Activated T-helper 1 cell treated with anti-CD3 and anti-CD28 coated beads, Interleukin-12 subunit alpha, Interleukin-12 subunit beta, Interleukin-2, Interleukin-4 antibody, amounts not matched to agents 30 ng/mL and 10 ng/mL and 1 ng/mL, durations not matched to agents 14 hours and 24 hours and 36 hours (primary cell): Measurements from ENCODE around the gene MLXIP. TPM values are rescaled to one million over a fixed set of nuclear protein-coding genes. Genes with fewer than 3 reads are reported as not detected.
A peak's percentile ranks its signal among the peaks of the same experiment; 100 is the strongest.

Source experiments
- DNase-seq: peaks from one replicate; pipeline ENCODE4 v3.0.0; 2021; ENCODE audit warnings: low spot score
- H3K27ac Mint-ChIP-seq: one replicate; pipeline ENCODE4 v1.8.0; 2021; ENCODE audit warnings: mild to moderate bottlenecking, mixed read lengths
- H3K27me3 Mint-ChIP-seq: one replicate; pipeline ENCODE4 v1.8.0; 2022; ENCODE audit warnings: mild to moderate bottlenecking, moderate library complexity, mixed read lengths; ENCODE audit not compliant: insufficient read depth
- H3K36me3 Mint-ChIP-seq: one replicate; pipeline ENCODE4 v1.8.0; 2021; ENCODE audit warnings: low read depth, mixed read lengths
- H3K4me1 Mint-ChIP-seq: one replicate; pipeline ENCODE4 v1.8.0; 2021; ENCODE audit warnings: low read depth, mixed read lengths
- H3K4me3 Mint-ChIP-seq: one replicate; pipeline ENCODE4 v1.8.0; 2021; ENCODE audit warnings: mild to moderate bottlenecking, moderate library complexity, mixed read lengths
- H3K9me3 Mint-ChIP-seq: one replicate; pipeline ENCODE4 v1.8.0; 2021; ENCODE audit warnings: mixed read lengths
- intact Hi-C: fragments of 100-400 bp; cut with micrococcal nuclease; formaldehyde crosslinking; loops from one replicate; pipeline ENCODE4 v1.15.1; 2024
- total RNA-seq: library from RNA; stranded (reverse); gene quantifications from 2 replicates; pipeline ENCODE4 v1.2.3, GENCODE V29; 2022

Gene MLXIP
- total RNA-seq, 1 donor from 2014 or later, result 62.1 TPM

DNA sequence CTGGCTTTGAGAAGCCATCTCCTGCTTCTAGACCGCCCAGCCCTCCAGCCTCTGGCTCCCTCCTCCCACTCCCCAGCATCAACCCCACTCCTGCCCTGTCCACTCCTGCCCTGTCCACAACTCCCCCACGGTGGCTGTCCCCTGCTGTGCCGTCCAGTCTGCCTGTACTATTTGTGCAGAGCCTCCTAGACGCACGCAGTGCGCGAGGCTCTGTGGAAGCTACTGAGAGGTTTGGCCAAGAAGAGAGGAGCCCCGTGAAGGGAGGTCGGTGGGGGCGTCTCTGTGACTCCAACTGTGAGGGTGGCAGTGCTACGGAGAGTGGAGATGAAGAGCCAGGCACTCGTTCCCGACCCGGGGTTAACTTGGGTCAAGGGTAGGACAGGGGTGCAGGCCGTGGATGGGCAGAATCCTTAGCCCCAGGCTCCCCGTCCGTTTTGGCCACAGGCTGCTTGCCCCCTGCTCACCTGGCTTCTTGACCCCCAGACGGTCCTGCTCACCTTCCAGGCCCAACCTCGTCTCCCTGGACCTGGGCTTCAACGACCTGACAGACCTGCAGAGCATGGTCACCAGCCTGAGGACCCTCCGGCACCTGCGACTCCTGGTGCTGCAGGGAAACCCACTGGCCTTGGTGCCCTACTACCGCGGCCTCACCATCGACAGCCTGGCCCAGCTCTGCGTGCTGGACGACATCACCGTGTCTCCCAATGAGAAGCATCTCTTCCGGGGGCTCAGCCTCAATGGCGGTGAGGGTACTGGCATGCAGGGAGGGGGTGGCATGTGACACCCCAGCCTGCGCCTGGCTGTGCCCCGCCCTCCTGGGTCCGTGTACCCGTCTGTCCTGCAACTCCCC lies 111.3 kb downstream of the MLXIP start:
- intact Hi-C loops, result loop anchor here (2.0 kb wide), 1 partner anchor 67 kb away; no protein-coding TSS in a partner anchor
- Mint-ChIP-seq H3K27ac (no peak overlapping the region), H3K4me3 (no peak overlapping the region), H3K9me3 (no peaks in the 10 kb centered on the region), H3K27me3 (peaks cover 12% of the 10 kb centered on the region), H3K4me1 (peaks cover 5% of the 10 kb centered on the region), H3K36me3 (no peaks in the 10 kb centered on the region)
- no peak for DNase-seq

DNA sequence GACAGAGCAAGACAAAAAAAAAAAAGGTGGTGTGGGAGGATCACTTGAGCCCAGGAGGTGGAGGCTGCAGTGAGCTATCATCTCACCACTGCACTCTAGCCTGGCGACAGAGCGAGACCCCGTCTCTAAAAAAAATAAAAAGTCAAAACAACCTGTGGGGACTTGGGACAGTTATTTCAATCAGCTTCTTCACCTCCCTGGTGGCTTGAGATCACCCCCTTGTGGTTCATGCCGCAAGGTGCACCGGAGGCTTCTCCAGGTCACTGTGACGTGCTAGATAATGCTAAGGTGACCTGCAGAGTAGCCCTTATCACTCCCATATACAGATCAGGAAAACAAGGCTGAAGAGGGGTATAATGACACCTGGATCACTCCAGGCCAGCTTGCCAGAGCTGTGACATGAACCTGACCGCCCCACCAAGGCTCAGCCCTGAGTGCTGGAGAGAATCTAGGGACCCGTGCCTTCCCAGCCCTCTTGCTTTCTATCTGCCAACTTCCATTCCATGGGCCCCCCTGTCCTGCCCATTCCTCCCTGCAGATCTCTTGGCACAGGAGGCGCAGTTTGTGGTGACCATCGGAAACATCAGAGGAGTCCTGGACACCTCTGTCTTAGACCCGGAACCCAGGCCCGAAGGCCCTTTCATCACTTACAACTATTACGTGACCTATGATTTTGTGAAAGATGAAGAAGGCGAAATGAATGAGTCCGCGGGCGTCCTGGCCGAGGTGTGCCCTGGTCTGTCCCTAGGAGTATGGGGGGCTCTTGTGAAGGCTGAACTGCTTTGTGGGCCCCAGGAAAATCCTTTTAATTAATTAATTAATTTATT lies 112.5 kb downstream of the MLXIP start:
- peaks cover 5% of the 10 kb centered on the region for H3K4me1 Mint-ChIP-seq
- intact Hi-C loops, result loop anchor here (1.0 to 2.0 kb wide), 4 partner anchors 31 to 137 kb away; no protein-coding TSS in a partner anchor
- H3K27me3 Mint-ChIP-seq, result peaks cover 9% of the 10 kb centered on the region
- no peaks in the 10 kb centered on the region for H3K9me3 Mint-ChIP-seq
- no peak overlapping the region for H3K4me3 Mint-ChIP-seq
- no peaks in the 10 kb centered on the region for H3K36me3 Mint-ChIP-seq
- H3K27ac Mint-ChIP-seq, result no peak overlapping the region
- peak; percentile 59 for DNase-seq

DNA sequence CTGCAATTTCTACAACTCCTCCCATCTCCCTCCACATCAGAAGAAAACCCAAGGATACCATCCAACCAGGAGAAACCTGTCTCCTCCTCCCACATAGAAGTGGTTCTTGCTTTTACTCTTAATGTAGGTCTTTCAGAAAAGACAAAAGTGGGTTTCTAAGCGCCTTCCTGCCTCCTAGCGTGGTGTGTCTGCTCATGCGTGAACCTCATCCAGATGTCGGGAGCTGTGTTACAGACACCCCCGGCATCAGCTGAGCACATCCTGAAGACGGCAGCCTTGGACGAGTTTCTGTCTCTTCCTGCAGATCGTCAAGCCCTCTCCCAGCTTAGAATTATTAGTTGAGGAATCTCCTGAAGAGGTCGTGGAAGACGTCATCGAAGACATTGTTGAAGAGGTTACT lies 113.9 kb downstream of the MLXIP start:
- Mint-ChIP-seq H3K4me3 (no peak overlapping the region), H3K9me3 (no peaks in the 10 kb centered on the region), H3K36me3 (no peaks in the 10 kb centered on the region), H3K4me1 (peaks cover 7% of the 10 kb centered on the region), H3K27ac (no peak overlapping the region), H3K27me3 (peaks cover 11% of the 10 kb centered on the region)
- intact Hi-C loops, result no loop called here
- no peak for DNase-seq

DNA sequence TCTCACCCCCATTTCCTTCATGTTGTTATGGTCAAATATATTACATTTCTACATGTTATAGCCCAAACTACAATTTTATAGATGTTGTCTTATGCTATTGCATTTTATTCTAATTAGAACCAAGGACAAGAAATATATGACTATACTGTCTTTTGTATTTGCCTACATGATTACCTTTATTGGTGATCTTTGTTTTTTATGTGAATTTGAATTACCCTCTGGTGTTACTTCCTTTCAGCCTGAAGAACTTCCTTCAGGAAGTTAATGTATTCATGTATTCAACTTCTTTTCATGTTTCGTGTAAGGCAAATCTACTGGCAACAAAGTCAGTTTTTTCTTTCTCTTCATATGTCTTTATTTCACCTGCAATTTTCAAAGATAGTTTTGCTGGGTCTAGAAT lies 116.2 kb downstream of the MLXIP start:
- Mint-ChIP-seq H3K4me3 (no peak overlapping the region), H3K27ac (no peak overlapping the region), H3K9me3 (no peaks in the 10 kb centered on the region), H3K36me3 (no peaks in the 10 kb centered on the region), H3K4me1 (peaks cover 16% of the 10 kb centered on the region), H3K27me3 (peaks cover 18% of the 10 kb centered on the region)
- intact Hi-C loops, result no loop called here
- no peak for DNase-seq

DNA sequence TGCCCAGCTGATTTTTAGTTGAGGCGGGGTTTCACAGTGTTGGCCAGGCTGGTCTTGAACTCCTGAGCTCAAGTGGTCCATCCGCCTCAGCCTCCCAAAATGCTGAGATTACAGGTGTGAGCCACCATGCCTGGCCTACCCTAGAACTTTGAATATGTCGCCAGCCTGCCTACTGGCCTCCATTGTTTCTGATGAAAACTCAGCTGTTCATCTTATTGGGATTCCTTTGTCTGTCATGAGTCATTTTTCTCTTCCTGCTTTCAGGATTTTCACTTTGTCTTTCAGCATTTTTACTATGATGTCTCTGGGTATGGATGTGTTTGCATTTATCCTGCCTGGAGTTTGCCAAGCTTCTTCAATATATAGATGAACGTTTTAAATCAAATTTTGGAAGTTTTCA lies 116.8 kb downstream of the MLXIP start:
- intact Hi-C loops, result no loop called here
- H3K9me3 Mint-ChIP-seq, result no peaks in the 10 kb centered on the region

More for the DNA sequence above, 116.8 kb downstream of the MLXIP start:
- DNase-seq, result no peak
- peaks cover 18% of the 10 kb centered on the region for H3K27me3 Mint-ChIP-seq
- H3K4me3 Mint-ChIP-seq, result no peak overlapping the region
- no peaks in the 10 kb centered on the region for H3K36me3 Mint-ChIP-seq
- H3K4me1 Mint-ChIP-seq, result peaks cover 16% of the 10 kb centered on the region
- H3K27ac Mint-ChIP-seq, result no peak overlapping the region

Other genes starting within 250 kb of the MLXIP start
- not detected in 2 replicates for gene HPD, start 219.9 kb upstream of the MLXIP start, total RNA-seq
- gene PSMD9, start 190.0 kb upstream of the MLXIP start, total RNA-seq, result 63.9 and 67.5 TPM in 2 replicates
- gene CFAP251, start 160.2 kb upstream of the MLXIP start, total RNA-seq, result 0.65 and 0.76 TPM in 2 replicates
- 9.7 and 13.0 TPM in 2 replicates for gene BCL7A, start 56.9 kb upstream of the MLXIP start, total RNA-seq
- 5.5 and 6.6 TPM in 2 replicates for gene IL31, start 95.5 kb downstream of the MLXIP start, total RNA-seq
- gene LRRC43, start 104.4 kb downstream of the MLXIP start, total RNA-seq, result 0.26 TPM in 1 of 2 replicates, not detected in the other
- 0.29 TPM in 2 replicates for gene B3GNT4, start 125.0 kb downstream of the MLXIP start, total RNA-seq
- 58.1 and 59.2 TPM in 2 replicates for gene DIABLO, start 147.3 kb downstream of the MLXIP start, total RNA-seq
- 25.6 and 28.7 TPM in 2 replicates for gene VPS33A, start 187.7 kb downstream of the MLXIP start, total RNA-seq